SJCRH30 (cell line): ENCODE data around the gene FAM222A. TPM values are rescaled to one million over a fixed set of nuclear protein-coding genes. Genes with fewer than 3 reads are reported as not detected.
A peak's percentile ranks its signal among the peaks of the same experiment; 100 is the strongest.

Experiments used
- DNase-seq, 2 experiments: peaks; one replicate each; pipeline ENCODE4 v3.0.0-alpha.2; 2015 to 2020
- H3K27ac ChIP-seq: fragments of 250-450 bp; sonication (Bioruptor Pico); 2 replicates; pipeline ENCODE4 v1.5.1; 2020; ENCODE audit warnings: mild to moderate bottlenecking, moderate library complexity
- H3K27me3 ChIP-seq: fragments of 250-450 bp; sonication (Bioruptor Pico); 2 replicates; pipeline ENCODE4 v1.5.1; 2020; ENCODE audit warnings: mild to moderate bottlenecking, moderate library complexity
- H3K36me3 ChIP-seq: fragments of 250-450 bp; sonication (Bioruptor Pico); 2 replicates; pipeline ENCODE4 v1.5.1; 2020; ENCODE audit warnings: mild to moderate bottlenecking, moderate library complexity
- H3K4me1 ChIP-seq: fragments of 250-450 bp; sonication (Bioruptor Pico); 2 replicates; pipeline ENCODE4 v1.5.1; 2020; ENCODE audit warnings: mild to moderate bottlenecking, moderate library complexity
- H3K4me3 ChIP-seq: fragments of 250-450 bp; sonication (Bioruptor Pico); 2 replicates; pipeline ENCODE4 v1.5.1; 2020; ENCODE audit warnings: mild to moderate bottlenecking, moderate library complexity
- H3K9me3 ChIP-seq: fragments of 250-450 bp; sonication (Bioruptor Pico); replicated peaks from 2 replicates; pipeline ENCODE4 v1.5.1; 2020; ENCODE audit warnings: mild to moderate bottlenecking, moderate library complexity
- total RNA-seq: library from RNA; depleted of rRNA; stranded (reverse); fragments of >200 nt; shearing (Covaris generic); gene quantifications from 2 replicates; pipeline ENCODE4 v1.2.3, GENCODE V29; 2014

The FAM222A gene
- total RNA-seq, 1 experiment from 2014 or later, result 17.5 TPM

DNA sequence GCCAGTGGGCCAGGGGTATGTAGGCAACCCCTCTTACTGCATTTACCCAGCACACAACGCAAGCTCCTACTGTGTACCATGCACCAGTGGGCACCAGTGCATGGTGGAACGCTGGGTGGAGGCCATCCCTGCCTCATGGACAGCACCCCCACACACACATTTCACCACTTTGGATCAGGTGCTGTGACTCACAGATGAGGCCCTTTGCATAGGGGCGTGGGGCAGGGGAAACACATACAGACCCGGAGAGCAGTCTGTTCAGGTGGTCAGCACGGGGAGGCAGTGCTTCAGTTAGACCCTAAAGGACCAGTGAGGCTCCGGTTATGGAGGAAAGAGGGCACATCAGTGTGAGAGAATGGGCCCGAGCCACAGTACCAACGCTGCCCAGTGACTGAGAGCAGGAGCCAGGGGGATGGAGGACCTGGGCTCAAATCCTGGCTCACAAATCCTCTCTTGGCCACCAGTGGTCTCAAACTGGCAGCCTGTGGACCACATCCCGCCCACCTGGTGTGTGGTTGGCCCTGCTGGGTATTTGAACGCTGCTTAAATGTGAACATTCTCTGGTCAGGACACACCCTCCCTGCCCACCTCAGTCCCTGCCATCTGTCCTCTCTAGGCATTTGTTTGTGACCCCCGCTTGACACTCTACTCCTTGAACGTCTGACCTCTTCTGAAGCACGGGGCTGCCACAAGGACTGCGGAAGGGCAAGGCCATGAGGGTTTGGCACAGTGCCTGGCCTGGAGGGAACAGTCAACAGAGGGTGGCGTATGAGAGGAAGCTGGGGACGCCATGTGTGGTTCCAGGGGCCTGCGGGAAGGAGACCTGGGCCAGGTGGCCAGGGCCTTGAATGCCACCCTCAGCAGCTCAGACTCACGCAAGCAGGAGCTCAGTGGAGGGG lies 46.7 kb downstream of the FAM222A start:
- Histone ChIP-seq H3K36me3 (peaks cover 2% of the 10 kb centered on the region; the same call in 1 of the 2 replicates), H3K9me3 (0 out of 2 replicates have a peak, but pooled peaks cover 5% of the 10 kb centered on the region), H3K27ac (no peak overlapping the region), H3K27me3 (no peaks in the 10 kb centered on the region), H3K4me1 (0 out of 2 replicates have a peak, but pooled peaks cover 6% of the 10 kb centered on the region), H3K4me3 (no peak overlapping the region)
- DNase-seq, result peak; percentile 24 to 32

DNA sequence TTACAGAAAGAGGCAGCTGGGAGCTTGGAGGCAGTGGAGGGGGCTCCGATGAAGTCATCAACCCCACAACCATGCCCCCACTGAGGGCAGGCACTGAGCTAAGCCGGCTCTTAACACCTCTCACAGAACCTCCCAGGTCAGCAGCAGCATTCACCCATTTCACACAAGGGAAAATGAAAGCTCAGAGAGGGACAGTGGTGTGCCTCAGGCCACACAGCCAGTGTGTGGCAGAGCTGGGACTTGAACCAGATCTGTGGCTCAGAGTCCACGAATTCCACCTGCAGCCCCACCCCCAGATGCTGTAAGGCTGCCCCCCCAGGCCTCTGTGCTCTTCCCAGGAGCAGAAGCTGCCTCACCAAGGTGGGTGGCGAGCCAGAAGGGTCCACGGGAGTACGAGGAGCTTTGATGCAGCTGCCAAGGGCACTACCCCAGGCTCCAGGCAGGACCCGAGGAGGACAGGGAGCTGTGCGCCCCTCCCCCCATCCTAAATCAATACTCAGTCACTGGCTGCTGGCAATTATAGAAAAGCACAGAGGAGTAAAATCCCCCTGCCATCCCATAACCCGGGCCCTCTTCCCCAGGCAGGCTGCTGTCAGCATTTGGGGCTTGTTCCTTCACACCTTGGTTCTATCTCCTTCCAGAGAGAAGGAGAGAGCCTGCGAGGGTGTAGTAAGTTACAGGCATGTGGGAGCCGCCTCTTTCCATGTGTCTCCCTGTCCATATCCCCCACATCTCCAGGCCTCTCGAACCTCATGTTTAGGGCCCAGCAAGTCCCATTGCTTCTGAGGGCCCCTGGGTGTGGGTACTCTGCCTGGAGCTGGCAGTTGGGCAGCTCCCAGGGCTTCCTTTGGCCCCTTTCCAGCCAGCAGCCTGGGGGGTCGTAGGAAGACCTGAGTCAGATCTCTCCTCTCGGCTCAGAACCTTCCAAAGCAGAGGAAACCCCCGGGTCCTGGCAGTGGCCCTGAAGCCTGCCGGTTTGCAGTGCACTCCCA lies 47.6 kb downstream of the FAM222A start:
- 0 out of 2 replicates have a peak, but pooled peaks cover 5% of the 10 kb centered on the region for H3K9me3 ChIP-seq
- H3K27me3 ChIP-seq, result no peaks in the 10 kb centered on the region
- no peak for DNase-seq
- H3K27ac ChIP-seq, result no peak overlapping the region
- 0 out of 2 replicates have a peak, but pooled peaks cover 2% of the 10 kb centered on the region for H3K36me3 ChIP-seq
- H3K4me1 ChIP-seq, result 0 out of 2 replicates have a peak, but pooled peaks cover 6% of the 10 kb centered on the region
- H3K4me3 ChIP-seq, result no peak overlapping the region

DNA sequence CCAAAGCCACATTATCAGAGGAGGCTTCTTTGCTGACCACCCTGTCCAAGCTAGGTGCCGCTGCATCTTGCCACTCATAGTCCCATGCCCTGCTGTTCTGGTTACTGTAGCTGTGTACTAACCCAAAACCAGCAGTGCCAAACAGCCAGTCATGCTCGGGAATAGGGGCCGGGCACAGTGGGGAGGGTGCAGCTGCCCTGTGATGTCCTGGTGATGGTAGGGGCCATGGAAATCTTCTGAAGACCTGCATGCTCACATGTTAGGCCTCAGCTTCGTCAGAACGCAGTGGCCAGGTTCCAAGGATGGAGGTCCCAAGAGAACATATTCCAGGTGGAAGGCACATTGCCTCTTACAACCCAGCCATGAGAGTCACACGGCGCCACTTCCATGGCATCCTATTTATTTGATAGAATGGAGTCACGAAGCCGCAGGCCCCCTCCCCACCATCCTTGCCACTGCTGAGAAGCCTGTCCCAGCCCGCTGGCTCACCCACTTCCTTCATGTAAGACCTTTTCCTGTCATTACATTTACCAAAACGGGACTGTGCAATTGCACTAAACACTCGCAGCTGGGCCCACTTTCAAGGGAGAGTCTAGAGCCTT lies 48.5 kb downstream of the FAM222A start:
- no peak for DNase-seq
- H3K27ac ChIP-seq, result no peak overlapping the region
- 0 out of 2 replicates have a peak, but pooled peaks cover 2% of the 10 kb centered on the region for H3K36me3 ChIP-seq

DNA sequence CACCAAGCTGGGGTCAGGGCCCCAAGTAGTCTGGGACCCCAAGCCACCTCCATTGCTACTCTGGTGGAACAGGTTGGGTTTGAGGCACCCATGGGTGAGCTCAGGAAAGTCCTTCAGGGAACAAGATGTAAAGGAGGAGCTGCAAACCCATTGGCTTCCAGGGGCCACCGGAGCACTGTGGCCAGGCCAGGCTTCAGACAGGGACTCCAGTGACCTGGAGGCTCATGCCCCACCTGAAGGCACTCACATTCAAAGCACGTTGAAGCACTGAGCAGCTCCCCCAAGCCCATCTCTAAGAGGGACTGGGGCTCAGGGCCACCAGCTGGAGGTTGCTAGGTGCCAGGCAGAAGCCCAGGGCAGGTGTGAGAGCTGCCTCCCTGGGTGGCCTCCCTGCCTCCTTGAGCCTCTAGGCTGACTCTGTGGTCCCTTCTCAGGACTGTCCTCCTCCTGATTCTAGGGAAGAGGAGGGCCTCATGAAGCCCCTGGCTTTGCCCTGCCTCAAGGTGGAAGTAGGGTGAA lies 49.1 kb downstream of the FAM222A start:
- no peaks in the 10 kb centered on the region for H3K27me3 ChIP-seq
- no peak for DNase-seq
- no peak overlapping the region for H3K4me3 ChIP-seq
- no peak overlapping the region for H3K27ac ChIP-seq
- H3K36me3 ChIP-seq, result 0 out of 2 replicates have a peak, but pooled peaks cover 2% of the 10 kb centered on the region
- H3K4me1 ChIP-seq, result 0 out of 2 replicates have a peak, but pooled peaks cover 6% of the 10 kb centered on the region
- H3K9me3 ChIP-seq, result no peaks in the 10 kb centered on the region

More for the DNA sequence above, 48.5 kb downstream of the FAM222A start:
- Histone ChIP-seq H3K27me3 (no peaks in the 10 kb centered on the region), H3K9me3 (0 out of 2 replicates have a peak, but pooled peaks cover under 1% of the 10 kb centered on the region), H3K4me3 (no peak overlapping the region), H3K4me1 (0 out of 2 replicates have a peak, but pooled peaks cover 6% of the 10 kb centered on the region)

DNA sequence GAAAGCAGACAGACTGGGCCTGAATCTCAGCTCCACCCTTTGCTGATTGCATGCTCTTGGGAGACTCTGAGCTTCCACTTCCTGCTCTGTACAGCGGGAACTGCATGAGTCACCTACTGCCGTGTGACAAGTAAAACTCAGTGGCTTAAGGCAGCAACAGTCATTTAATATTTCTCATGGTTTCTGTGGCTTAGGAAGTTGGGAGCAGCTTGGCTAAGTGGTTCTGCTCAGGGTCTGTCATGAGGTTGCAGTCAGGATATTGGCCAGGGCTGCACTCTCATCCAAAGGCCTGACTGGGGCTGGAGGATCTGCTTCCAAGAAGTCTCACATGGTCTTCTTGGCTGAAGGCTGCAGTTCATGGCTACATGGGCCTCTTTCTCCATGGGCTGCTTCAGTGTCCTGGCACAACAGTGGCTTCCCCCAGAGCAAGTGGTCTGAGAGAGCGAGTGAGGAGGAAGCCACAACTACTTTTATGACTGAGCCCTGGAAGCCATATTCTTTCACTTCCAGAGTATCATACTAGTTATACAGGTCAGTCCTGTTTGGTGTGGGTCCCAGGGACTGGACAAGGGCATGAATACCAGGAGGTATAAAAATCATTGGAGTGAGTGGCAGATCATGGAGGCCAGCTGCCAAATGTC lies 49.7 kb downstream of the FAM222A start:
- Histone ChIP-seq H3K27ac (no peak overlapping the region), H3K27me3 (no peaks in the 10 kb centered on the region), H3K4me1 (0 out of 2 replicates have a peak, but pooled peaks cover 6% of the 10 kb centered on the region), H3K4me3 (no peak overlapping the region), H3K36me3 (0 out of 2 replicates have a peak, but pooled peaks cover 2% of the 10 kb centered on the region), H3K9me3 (no peaks in the 10 kb centered on the region)
- no peak for DNase-seq

DNA sequence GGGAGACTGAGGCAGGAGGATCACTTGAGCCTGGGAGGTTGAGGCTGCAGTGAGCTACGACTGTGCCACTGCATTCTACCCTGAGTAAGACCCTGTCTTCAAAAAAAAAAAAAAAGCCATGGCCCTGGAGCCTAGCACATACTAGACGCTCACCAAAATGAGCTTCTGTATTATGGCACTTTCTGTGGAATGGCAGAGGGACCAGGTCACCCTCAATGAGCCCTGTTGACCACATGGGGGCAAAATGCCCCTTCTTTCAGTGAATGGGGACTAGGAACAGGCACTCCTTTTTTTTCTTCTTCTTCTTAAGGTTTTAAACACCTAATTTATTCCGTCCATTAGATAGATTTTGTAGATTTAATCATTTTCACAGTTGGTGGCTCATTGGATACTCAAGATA lies 50.5 kb downstream of the FAM222A start:
- no peak overlapping the region for H3K27ac ChIP-seq
- H3K9me3 ChIP-seq, result no peaks in the 10 kb centered on the region
- DNase-seq, result peak in 1 of 2 experiments; percentile 32
- H3K4me3 ChIP-seq, result no peak overlapping the region
- H3K36me3 ChIP-seq, result 0 out of 2 replicates have a peak, but pooled peaks cover 2% of the 10 kb centered on the region
- no peaks in the 10 kb centered on the region for H3K27me3 ChIP-seq
- 0 out of 2 replicates have a peak, but pooled peaks cover 6% of the 10 kb centered on the region for H3K4me1 ChIP-seq

DNA sequence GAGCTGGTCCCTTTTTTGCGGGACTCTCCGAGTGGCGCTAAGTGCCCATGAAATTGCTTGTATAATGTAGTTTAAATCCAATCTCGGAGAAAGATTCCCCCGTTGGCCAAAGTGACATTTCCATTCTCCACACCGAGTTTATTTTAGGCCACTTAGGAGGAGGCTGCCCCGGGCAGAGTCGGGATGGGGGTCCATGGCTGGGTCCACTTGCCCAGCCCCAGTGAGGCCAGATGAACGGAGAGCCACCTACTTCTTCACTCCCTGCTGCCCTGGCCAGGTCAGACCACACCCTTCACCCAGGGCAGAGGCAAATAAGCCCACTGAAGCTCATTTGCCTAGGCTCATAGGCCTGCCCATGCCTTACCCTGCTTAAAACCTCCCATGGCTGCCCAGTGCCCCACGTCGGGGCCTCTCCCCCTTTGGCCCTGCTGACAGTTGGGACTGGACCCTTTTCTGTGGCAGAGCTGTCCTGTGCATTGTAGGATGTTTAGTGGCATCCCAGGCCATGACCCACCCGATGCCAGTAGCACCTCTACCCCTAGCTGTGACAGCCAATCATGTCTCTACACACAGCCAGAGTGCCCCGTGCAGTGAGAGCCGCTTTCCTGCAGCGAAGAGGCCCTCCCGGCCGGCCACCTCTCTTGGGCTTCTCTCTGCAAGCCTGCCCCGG lies 51.3 kb downstream of the FAM222A start:
- H3K9me3 ChIP-seq, result no peaks in the 10 kb centered on the region
- no peaks in the 10 kb centered on the region for H3K27me3 ChIP-seq
- no peak for DNase-seq
- 0 out of 2 replicates have a peak, but pooled peaks cover 2% of the 10 kb centered on the region for H3K36me3 ChIP-seq
- H3K4me1 ChIP-seq, result 0 out of 2 replicates have a peak, but pooled peaks cover 6% of the 10 kb centered on the region
- H3K4me3 ChIP-seq, result no peak overlapping the region
- H3K27ac ChIP-seq, result no peak overlapping the region

DNA sequence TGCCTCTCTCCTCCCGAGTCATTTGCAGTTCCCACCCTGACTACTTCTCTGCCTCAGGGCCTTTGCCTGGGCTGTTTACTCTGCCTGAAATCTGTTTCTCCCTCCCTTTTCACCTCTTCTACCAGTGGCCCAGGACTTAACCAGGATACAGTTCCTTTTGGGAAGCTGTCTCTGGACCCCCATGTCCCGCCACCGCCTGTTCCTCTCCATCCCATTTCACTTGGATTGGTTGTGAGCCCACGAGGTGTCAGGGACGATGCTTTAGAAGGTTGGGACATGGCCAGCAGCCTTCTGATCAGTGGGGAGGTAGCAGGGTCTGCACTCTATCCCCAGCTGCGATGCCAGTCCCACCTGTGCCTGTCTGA lies 51.8 kb downstream of the FAM222A start:
- no peak overlapping the region for H3K27ac ChIP-seq
- no peaks in the 10 kb centered on the region for H3K27me3 ChIP-seq
- no peaks in the 10 kb centered on the region for H3K9me3 ChIP-seq
- H3K4me3 ChIP-seq, result no peak overlapping the region
- 0 out of 2 replicates have a peak, but pooled peaks cover 2% of the 10 kb centered on the region for H3K36me3 ChIP-seq
- H3K4me1 ChIP-seq, result 0 out of 2 replicates have a peak, but pooled peaks cover 2% of the 10 kb centered on the region
- DNase-seq, result no peak

DNA sequence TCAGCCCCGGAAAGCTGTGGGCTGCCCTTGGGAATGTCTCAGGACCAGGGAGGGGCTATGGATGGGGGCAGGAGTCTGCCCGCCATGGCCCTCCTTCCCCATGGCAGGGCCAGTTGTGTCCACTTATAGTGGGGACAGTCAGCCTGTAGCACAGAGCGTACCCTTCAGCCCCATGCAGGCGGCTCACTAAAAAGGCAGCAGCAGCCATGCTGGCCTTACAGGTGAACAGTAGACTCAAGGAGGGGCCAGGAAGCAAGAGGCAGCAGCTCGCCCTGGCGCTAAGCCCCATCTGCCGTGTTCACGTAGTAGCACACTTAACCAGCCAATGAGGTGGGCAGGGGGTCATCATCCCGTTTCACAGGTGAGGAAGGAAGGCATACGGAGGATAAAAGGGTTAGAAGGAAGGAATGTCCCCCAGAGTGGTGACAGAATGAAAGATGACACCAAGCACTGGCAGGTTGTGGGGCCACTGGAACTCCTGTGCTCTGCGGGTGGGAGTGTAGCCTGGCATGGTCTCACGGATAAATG lies 52.7 kb downstream of the FAM222A start:
- H3K4me3 ChIP-seq, result no peak overlapping the region
- DNase-seq, result no peak
- H3K4me1 ChIP-seq, result no peaks in the 10 kb centered on the region
- no peaks in the 10 kb centered on the region for H3K27me3 ChIP-seq
- H3K36me3 ChIP-seq, result 0 out of 2 replicates have a peak, but pooled peaks cover 2% of the 10 kb centered on the region
- H3K27ac ChIP-seq, result no peak overlapping the region
- no peaks in the 10 kb centered on the region for H3K9me3 ChIP-seq

DNA sequence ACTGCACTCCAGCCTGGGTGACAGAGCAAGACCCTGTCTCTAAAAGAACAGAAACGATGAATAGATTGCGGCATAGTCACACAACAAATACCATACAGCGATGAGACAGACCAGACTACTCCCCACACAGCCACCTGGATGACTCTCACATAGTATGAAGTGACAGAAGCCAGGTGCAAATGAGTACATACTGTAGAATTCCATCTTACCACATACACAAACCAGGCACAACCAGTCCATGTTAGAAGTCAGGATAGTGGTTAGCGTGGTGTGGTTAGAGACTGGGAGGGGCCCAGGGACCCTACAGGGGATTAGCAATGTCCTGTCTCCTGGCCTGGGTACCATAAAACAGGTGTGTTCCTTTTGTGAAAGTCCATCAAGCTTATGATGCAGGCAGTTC lies 53.8 kb downstream of the FAM222A start:
- peak in 1 of 2 experiments; percentile 44 for DNase-seq
- no peaks in the 10 kb centered on the region for H3K9me3 ChIP-seq
- no peak overlapping the region for H3K4me3 ChIP-seq
- no peaks in the 10 kb centered on the region for H3K27me3 ChIP-seq
- no peak overlapping the region for H3K27ac ChIP-seq
- 0 out of 2 replicates have a peak, but pooled peaks cover 2% of the 10 kb centered on the region for H3K36me3 ChIP-seq
- H3K4me1 ChIP-seq, result no peaks in the 10 kb centered on the region

DNA sequence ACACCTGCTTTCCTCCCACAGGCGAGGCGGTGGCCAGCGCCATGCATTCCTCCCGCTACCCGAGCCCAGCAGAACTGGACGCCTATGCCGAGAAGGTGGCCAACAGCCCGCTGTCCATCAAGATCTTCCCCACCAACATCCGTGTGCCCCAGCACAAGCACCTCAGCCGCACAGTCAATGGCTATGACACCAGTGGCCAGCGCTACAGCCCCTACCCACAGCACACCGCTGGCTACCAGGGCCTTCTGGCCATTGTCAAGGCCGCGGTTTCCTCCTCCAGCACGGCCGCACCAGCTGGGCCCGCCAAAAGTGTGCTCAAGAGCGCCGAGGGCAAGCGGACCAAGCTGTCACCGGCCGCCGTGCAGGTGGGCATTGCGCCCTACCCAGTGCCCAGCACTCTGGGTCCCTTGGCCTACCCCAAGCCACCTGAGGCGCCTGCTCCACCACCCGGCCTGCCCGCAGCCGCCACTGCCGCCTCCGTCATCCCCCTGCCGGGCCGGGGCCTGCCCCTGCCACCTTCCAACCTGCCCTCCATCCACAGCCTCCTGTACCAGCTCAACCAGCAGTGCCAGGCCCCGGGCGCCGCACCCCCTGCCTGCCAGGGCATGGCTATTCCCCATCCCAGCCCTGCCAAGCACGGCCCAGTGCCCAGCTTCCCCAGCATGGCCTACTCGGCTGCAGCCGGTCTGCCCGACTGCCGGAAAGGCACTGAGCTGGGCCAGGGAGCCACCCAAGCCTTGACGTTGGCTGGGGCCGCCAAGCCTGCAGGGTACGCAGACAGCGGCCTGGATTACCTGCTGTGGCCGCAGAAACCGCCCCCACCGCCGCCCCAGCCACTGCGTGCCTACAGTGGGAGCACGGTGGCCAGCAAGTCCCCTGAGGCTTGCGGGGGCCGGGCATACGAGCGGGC lies 54.6 kb downstream of the FAM222A start:
- Histone ChIP-seq H3K27me3 (no peaks in the 10 kb centered on the region), H3K4me1 (no peaks in the 10 kb centered on the region), H3K36me3 (no peaks in the 10 kb centered on the region), H3K27ac (no peak overlapping the region), H3K9me3 (no peaks in the 10 kb centered on the region), H3K4me3 (no peak overlapping the region)
- DNase-seq, result no peak
